Astrocyte of the cerebellum (primary cell): ENCODE measurements around the gene GSTA3.
"Not testable (repeated sequence)": the region's sequence is repeated elsewhere in the genome, so short reads cannot be mapped to it uniquely, and the experiment has no call there.

Experiments used
- DNase-seq: peaks from one replicate; pipeline ENCODE4 v3.0.0-alpha.2; 2011; ENCODE audit warnings: low read depth
- H3K4me3 ChIP-seq: 2 replicates; pipeline ENCODE4 v1.5.1; 2011; ENCODE audit warnings: mild to moderate bottlenecking, low read depth, low read length, moderate library complexity
- CTCF ChIP-seq: IDR thresholded peaks from 2 replicates; pipeline ENCODE4 v1.5.1; 2012; ENCODE audit warnings: low read length, low read depth, moderate library complexity, mild to moderate bottlenecking; ENCODE audit errors: missing control alignments
- in situ Hi-C: cut with HindIII; loops from 2 replicates; pipeline ENCODE4 v1.10.0; 2017; ENCODE audit warnings: low sequenced_read_pairs

Gene GSTA3

GRCh38 chr6:52909531-52909930 is at the start of gene GSTA3:
GSTA3 (minus strand) TSS chr6:52909698; CDS start chr6:52905834, 3,864 bp downstream.
- no peak for TF ChIP-seq CTCF
- no peak within 1 kb of the TSS for H3K4me3 ChIP-seq
- in situ Hi-C loops, result no loop called here
- DNase-seq, result no peak

GRCh38 chr6:52958546-52959255 is 49.2 kb upstream of the GSTA3 start:
- TF ChIP-seq CTCF, result no peak
- in situ Hi-C loops, result no loop called here
- no peak for DNase-seq
- H3K4me3 ChIP-seq, result no peak overlapping the region

- no peak overlapping the region for H3K4me3 ChIP-seq
- DNase-seq, result no peak
- TF ChIP-seq CTCF, result no peak
- in situ Hi-C loops, result no loop called here
Observed at GRCh38 chr6:52955871-52956270, 46.4 kb upstream of the GSTA3 start.

- no peak for TF ChIP-seq CTCF
- H3K4me3 ChIP-seq, result no peak overlapping the region
- in situ Hi-C loops, result no loop called here
- DNase-seq, result no peak
Observed at GRCh38 chr6:52953911-52954839, 44.7 kb upstream of the GSTA3 start.

- DNase-seq, result no peak
- in situ Hi-C loops, result no loop called here
- no peak overlapping the region for H3K4me3 ChIP-seq
- no peak for TF ChIP-seq CTCF
Observed at GRCh38 chr6:52946306-52946705, 36.8 kb upstream of the GSTA3 start.

GRCh38 chr6:52942821-52943220 is 33.3 kb upstream of the GSTA3 start:
- H3K4me3 ChIP-seq, result not testable (repeated sequence)

GRCh38 chr6:52942221-52942620 is 32.7 kb upstream of the GSTA3 start:
- in situ Hi-C loops, result no loop called here

More at GRCh38 chr6:52942821-52943220, 33.3 kb upstream of the GSTA3 start:
- in situ Hi-C loops, DNase-seq: not testable (repeated sequence)

More at GRCh38 chr6:52942221-52942620, 32.7 kb upstream of the GSTA3 start:
- no peak for TF ChIP-seq CTCF
- DNase-seq, result no peak
- H3K4me3 ChIP-seq, result no peak overlapping the region
